WTC11 (cell line): ENCODE results near the gene RPRD2. TPM values are rescaled to one million over a fixed set of nuclear protein-coding genes. Genes with fewer than 3 reads are reported as not detected.
A peak's percentile ranks its signal among the peaks of the same experiment; 100 is the strongest.

Experiments used
- ATAC-seq: fragments of 200-7000 bp; cut with Tn5 transposase; 2 replicates; pipeline ENCODE4 v1.10.0; 2021; ENCODE audit warnings: mild to moderate bottlenecking, moderate library complexity
- CTCF ChIA-PET: fragments of 300-600 bp; sonication (Branson Sonifier 250); formaldehyde crosslinking; loops from one replicate; lab custom pipeline; 2021; ENCODE audit warnings: antibody characterized with exemption; lab: Charles Lee
- POLR2A ChIA-PET: fragments of 350-600 bp; sonication (Branson Sonifier 250); formaldehyde crosslinking; loops from one replicate; lab custom pipeline; 2021; ENCODE audit warnings: antibody characterized with exemption; lab: Charles Lee
- DNase-seq: peaks from one replicate; pipeline ENCODE4 v3.0.0; 2021; ENCODE audit warnings: low spot score
- H3K27ac Mint-ChIP-seq: 2 replicates; pipeline ENCODE4 v1.8.0; 2021; ENCODE audit warnings: mixed read lengths
- H3K27me3 Mint-ChIP-seq: 2 replicates; pipeline ENCODE4 v1.8.0; 2021; ENCODE audit warnings: low read depth, mild to moderate bottlenecking, moderate library complexity, mixed read lengths
- H3K36me3 Mint-ChIP-seq: 2 replicates; pipeline ENCODE4 v1.8.0; 2021; ENCODE audit warnings: mixed read lengths
- H3K4me1 Mint-ChIP-seq: 2 replicates; pipeline ENCODE4 v1.8.0; 2022; ENCODE audit warnings: mixed read lengths
- H3K4me3 Mint-ChIP-seq: 2 replicates; pipeline ENCODE4 v1.8.0; 2021; ENCODE audit warnings: mild to moderate bottlenecking, moderate library complexity, mixed read lengths
- H3K9me3 Mint-ChIP-seq: 2 replicates; pipeline ENCODE4 v1.8.0; 2021; ENCODE audit warnings: mixed read lengths
- CREM ChIP-seq: sonication (generic); formaldehyde crosslinking; IDR thresholded peaks from 2 replicates; pipeline ENCODE4 v1.8.1; 2022; ENCODE audit warnings: mild to moderate bottlenecking, missing genetic modification reagents, moderate library complexity
- ELF4 ChIP-seq: sonication (generic); formaldehyde crosslinking; IDR thresholded peaks from 2 replicates; pipeline ENCODE4 v1.8.1; 2022; ENCODE audit warnings: low read depth, mild to moderate bottlenecking, moderate library complexity, missing genetic modification reagents
- EMX1 ChIP-seq: fragments of 250-450 bp; sonication (Bioruptor Pico); IDR thresholded peaks from 2 replicates; pipeline ENCODE4 v1.8.0; 2021; ENCODE audit warnings: mild to moderate bottlenecking
- ETV6 ChIP-seq: sonication (generic); formaldehyde crosslinking; IDR thresholded peaks from 2 replicates; pipeline ENCODE4 v1.8.1; 2022; ENCODE audit warnings: mild to moderate bottlenecking, missing genetic modification reagents
- FOXJ3 ChIP-seq: sonication (generic); formaldehyde crosslinking; IDR thresholded peaks from 2 replicates; pipeline ENCODE4 v1.9.0; 2021; ENCODE audit warnings: missing genetic modification reagents, mild to moderate bottlenecking, borderline replicate concordance
- GABPB1 ChIP-seq: sonication (generic); formaldehyde crosslinking; IDR thresholded peaks from 2 replicates; pipeline ENCODE4 v1.8.1; 2023; ENCODE audit warnings: mild to moderate bottlenecking, missing genetic modification reagents
- IRF2 ChIP-seq: sonication (generic); formaldehyde crosslinking; IDR thresholded peaks from 2 replicates; pipeline ENCODE4 v1.8.0; 2022; ENCODE audit warnings: low read depth, missing genetic modification reagents, borderline replicate concordance
- JAZF1 ChIP-seq: fragments of 250-450 bp; sonication (Bioruptor Pico); IDR thresholded peaks from 2 replicates; pipeline ENCODE4 v1.9.0; 2021; ENCODE audit warnings: moderate library complexity, mild to moderate bottlenecking, inconsistent platforms
- KAT7 ChIP-seq: sonication (generic); formaldehyde crosslinking; IDR thresholded peaks from 2 replicates; pipeline ENCODE4 v1.8.1; 2023; ENCODE audit warnings: missing genetic modification reagents, mild to moderate bottlenecking, borderline replicate concordance
- MXD4 ChIP-seq: fragments of 250-450 bp; sonication (Bioruptor Pico); IDR thresholded peaks from 2 replicates; pipeline ENCODE4 v1.8.0; 2021; ENCODE audit warnings: mild to moderate bottlenecking, moderate library complexity, borderline replicate concordance
- MYBL2 ChIP-seq: sonication (generic); formaldehyde crosslinking; IDR thresholded peaks from 2 replicates; pipeline ENCODE4 v1.8.1; 2023; ENCODE audit warnings: mild to moderate bottlenecking, moderate library complexity, missing genetic modification reagents
- TP53 ChIP-seq: sonication (generic); formaldehyde crosslinking; IDR thresholded peaks from 2 replicates; pipeline ENCODE4 v1.8.1; 2023; ENCODE audit warnings: mild to moderate bottlenecking, missing genetic modification reagents
- ZNF263 ChIP-seq: sonication (generic); formaldehyde crosslinking; IDR thresholded peaks from 2 replicates; pipeline ENCODE4 v1.8.1; 2022; ENCODE audit warnings: low read depth, mild to moderate bottlenecking, moderate library complexity, missing genetic modification reagents
- ZNF317 ChIP-seq: sonication (generic); formaldehyde crosslinking; IDR thresholded peaks from 2 replicates; pipeline ENCODE4 v1.8.1; 2023; ENCODE audit warnings: low read depth, mild to moderate bottlenecking, moderate library complexity, missing genetic modification reagents, borderline replicate concordance
- ZNF423 ChIP-seq: fragments of 250-450 bp; sonication (Bioruptor Pico); IDR thresholded peaks from 2 replicates; pipeline ENCODE4 v2.1.2; 2022; ENCODE audit warnings: mild to moderate bottlenecking, moderate library complexity
- total RNA-seq: library from RNA; stranded (reverse); gene quantifications from 3 replicates; pipeline ENCODE4 v1.2.3, GENCODE V29; 2021
- TF ChIP-seq, protein P1 (sequence below): fragments of 250-450 bp; sonication (Bioruptor Pico); conservative IDR thresholded peaks from 2 replicates; pipeline ENCODE4 v1.9.0; 2021; ENCODE audit warnings: mild to moderate bottlenecking
- TF ChIP-seq, protein P2 (sequence below): sonication (generic); formaldehyde crosslinking; conservative IDR thresholded peaks from 2 replicates; pipeline ENCODE4 v1.8.1; 2023; ENCODE audit warnings: mild to moderate bottlenecking, low read depth, missing genetic modification reagents, moderate library complexity
- TF ChIP-seq, protein P3 (sequence below): sonication (generic); formaldehyde crosslinking; IDR thresholded peaks from 2 replicates; pipeline ENCODE4 v1.8.1; 2022; ENCODE audit warnings: low read depth, missing genetic modification reagents, borderline replicate concordance
- TF ChIP-seq, protein P4 (sequence below): sonication (generic); formaldehyde crosslinking; IDR thresholded peaks from 2 replicates; pipeline ENCODE4 v1.8.1; 2023; ENCODE audit warnings: mild to moderate bottlenecking, missing genetic modification reagents

Gene RPRD2
- total RNA-seq, 1 experiment from 2014 or later: 26.1 TPM

DNA sequence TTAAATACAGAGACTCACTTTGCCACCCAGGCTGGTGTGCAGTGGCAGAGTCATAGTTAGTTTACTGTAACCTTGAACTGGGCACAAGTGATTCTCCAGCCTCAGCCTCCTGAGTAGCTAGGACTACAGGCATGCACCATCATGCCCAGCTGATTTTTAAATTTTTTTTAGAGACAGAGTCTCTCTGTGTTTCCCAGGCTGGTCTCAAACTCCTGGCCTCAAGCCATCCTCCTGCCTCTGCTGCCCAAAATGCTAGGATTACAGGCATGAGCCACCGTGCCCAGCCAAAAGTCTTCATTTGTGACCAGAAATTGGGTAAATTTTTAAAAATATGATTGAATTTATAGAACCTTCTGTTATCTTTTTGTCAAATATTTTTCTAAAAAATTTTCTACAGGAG, 105.3 kb downstream of the RPRD2 start (continued):
- TF ChIP-seq, protein P1, sequence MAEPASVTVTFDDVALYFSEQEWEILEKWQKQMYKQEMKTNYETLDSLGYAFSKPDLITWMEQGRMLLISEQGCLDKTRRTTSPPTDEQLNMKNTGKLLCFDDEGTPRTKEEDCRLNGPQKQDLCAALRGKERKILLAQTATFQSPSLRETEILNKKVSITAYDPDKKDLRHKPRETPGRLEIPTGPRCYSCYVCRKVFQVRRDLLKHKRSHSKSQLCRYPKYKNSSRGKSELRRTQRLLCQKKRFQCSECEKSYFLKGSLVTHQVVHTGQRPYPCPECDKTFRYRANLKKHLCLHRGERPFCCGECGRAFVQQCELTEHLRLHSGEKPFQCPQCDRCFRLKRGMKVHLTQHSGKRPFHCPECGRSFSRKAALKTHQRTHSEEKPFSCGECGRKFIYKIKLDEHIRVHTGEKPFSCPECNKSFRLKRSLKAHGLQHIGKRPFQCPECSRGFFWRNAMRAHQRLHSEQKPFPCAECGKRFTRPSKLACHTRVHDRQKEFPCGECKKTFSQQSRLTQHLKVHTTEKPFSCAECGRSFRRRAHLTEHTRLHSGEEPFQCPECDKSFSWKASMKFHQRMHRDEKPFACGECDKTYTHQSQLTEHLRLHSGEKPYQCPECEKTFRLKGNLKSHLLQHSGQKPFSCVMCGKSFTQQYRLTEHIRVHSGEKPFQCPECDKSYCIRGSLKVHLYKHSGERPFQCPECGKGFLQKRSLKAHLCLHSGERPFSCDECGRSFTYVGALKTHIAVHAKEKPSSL: no peak

DNA sequence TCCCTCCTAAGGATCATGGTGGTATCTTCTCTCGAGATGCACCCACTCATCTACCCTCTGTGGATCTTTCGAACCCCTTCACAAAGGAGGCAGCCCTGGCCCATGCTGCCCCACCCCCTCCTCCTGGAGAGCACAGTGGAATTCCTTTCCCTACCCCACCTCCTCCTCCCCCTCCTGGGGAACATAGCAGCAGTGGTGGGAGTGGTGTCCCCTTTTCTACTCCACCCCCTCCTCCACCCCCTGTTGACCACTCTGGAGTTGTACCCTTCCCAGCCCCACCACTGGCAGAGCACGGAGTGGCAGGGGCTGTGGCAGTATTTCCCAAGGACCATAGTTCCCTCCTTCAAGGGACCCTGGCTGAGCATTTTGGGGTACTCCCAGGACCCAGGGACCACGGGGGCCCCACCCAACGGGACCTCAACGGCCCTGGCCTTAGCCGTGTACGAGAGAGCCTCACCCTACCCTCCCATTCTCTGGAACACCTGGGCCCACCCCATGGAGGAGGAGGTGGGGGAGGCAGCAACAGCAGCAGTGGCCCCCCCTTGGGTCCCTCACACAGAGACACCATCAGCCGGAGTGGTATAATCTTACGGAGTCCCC, 108.8 kb downstream of the RPRD2 start:
- peak overlapping the region; percentile 49; the same call in 1 of the 2 replicates for H3K27ac Mint-ChIP-seq

DNA sequence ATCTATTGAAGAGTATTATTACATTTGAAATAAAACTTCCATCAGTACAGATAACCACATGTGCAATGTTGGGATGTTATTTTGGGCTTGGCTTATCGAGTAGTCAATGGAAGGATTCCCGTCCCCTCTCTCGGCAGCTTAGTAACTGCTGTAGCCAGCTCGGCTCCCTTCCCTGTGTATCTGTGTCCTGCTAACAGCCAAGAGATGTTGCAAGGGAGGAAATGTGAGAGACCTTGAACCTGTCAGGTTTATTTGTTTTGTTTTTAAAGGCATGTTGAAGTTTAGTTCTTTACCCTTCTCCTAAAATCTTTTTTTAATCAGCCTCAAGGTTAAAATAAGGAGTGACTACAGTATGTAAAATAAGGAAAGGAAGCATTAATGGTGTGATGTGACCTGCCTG, 109.7 kb downstream of the RPRD2 start:
- H3K27ac Mint-ChIP-seq: no peak overlapping the region; the same call in 1 of the 2 replicates
- DNase-seq: no peak
- H3K4me3 Mint-ChIP-seq: no peak overlapping the region
- ChIA-PET CTCF (no interaction called here), POLR2A (no interaction called here)
- no peak for TF ChIP-seq MYBL2 (CRISPR knock-in tag)
- TF ChIP-seq GABPB1 (CRISPR knock-in tag): peak; percentile 48
- TF ChIP-seq, all 79 proteins: peak for 1
- Mint-ChIP-seq H3K36me3 (peaks cover 31% of the 10 kb centered on the region), H3K27me3 (peaks cover 5% of the 10 kb centered on the region; the same call in 1 of the 2 replicates), H3K9me3 (no peaks in the 10 kb centered on the region), H3K4me1 (peaks cover 11% of the 10 kb centered on the region)
- no peak for ATAC-seq

More for the DNA sequence above, 108.8 kb downstream of the RPRD2 start:
- DNase-seq: peak; percentile 22
- H3K9me3 Mint-ChIP-seq: no peaks in the 10 kb centered on the region
- peaks cover 11% of the 10 kb centered on the region for H3K4me1 Mint-ChIP-seq
- peak; percentile 76 for ATAC-seq
- TF ChIP-seq ETV6 (CRISPR knock-in tag) (no peak), EMX1 (CRISPR knock-in tag) (no peak), MXD4 (CRISPR knock-in tag) (no peak), KAT7 (no peak), ELF4 (CRISPR knock-in tag) (no peak), ZNF423 (CRISPR knock-in tag) (no peak), CREM (CRISPR knock-in tag) (no peak), TP53 (CRISPR knock-in tag) (no peak), FOXJ3 (no peak), ZNF317 (CRISPR knock-in tag) (no peak), JAZF1 (CRISPR knock-in tag) (no peak), IRF2 (CRISPR knock-in tag) (no peak), ZNF263 (CRISPR knock-in tag) (no peak)
- TF ChIP-seq, protein P2, sequence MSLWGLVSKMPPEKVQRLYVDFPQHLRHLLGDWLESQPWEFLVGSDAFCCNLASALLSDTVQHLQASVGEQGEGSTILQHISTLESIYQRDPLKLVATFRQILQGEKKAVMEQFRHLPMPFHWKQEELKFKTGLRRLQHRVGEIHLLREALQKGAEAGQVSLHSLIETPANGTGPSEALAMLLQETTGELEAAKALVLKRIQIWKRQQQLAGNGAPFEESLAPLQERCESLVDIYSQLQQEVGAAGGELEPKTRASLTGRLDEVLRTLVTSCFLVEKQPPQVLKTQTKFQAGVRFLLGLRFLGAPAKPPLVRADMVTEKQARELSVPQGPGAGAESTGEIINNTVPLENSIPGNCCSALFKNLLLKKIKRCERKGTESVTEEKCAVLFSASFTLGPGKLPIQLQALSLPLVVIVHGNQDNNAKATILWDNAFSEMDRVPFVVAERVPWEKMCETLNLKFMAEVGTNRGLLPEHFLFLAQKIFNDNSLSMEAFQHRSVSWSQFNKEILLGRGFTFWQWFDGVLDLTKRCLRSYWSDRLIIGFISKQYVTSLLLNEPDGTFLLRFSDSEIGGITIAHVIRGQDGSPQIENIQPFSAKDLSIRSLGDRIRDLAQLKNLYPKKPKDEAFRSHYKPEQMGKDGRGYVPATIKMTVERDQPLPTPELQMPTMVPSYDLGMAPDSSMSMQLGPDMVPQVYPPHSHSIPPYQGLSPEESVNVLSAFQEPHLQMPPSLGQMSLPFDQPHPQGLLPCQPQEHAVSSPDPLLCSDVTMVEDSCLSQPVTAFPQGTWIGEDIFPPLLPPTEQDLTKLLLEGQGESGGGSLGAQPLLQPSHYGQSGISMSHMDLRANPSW: no peak
- TF ChIP-seq, protein P3, sequence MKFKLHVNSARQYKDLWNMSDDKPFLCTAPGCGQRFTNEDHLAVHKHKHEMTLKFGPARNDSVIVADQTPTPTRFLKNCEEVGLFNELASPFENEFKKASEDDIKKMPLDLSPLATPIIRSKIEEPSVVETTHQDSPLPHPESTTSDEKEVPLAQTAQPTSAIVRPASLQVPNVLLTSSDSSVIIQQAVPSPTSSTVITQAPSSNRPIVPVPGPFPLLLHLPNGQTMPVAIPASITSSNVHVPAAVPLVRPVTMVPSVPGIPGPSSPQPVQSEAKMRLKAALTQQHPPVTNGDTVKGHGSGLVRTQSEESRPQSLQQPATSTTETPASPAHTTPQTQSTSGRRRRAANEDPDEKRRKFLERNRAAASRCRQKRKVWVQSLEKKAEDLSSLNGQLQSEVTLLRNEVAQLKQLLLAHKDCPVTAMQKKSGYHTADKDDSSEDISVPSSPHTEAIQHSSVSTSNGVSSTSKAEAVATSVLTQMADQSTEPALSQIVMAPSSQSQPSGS (CRISPR knock-in tag): no peak
- TF ChIP-seq, protein P4, sequence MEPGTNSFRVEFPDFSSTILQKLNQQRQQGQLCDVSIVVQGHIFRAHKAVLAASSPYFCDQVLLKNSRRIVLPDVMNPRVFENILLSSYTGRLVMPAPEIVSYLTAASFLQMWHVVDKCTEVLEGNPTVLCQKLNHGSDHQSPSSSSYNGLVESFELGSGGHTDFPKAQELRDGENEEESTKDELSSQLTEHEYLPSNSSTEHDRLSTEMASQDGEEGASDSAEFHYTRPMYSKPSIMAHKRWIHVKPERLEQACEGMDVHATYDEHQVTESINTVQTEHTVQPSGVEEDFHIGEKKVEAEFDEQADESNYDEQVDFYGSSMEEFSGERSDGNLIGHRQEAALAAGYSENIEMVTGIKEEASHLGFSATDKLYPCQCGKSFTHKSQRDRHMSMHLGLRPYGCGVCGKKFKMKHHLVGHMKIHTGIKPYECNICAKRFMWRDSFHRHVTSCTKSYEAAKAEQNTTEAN (CRISPR knock-in tag): no peak
- no peaks in the 10 kb centered on the region for H3K27me3 Mint-ChIP-seq
- no peak overlapping the region for H3K4me3 Mint-ChIP-seq
- H3K36me3 Mint-ChIP-seq: peaks cover 31% of the 10 kb centered on the region
- CTCF ChIA-PET: no interaction called here
- POLR2A ChIA-PET: no interaction called here
